K562 (cell line): ENCODE data around the gene RITA1. TPM values are rescaled to one million over a fixed set of nuclear protein-coding genes. Genes with fewer than 3 reads are reported as not detected.

Source experiments
- CREB3 ChIP-seq: fragments of 450-650 bp; conservative IDR thresholded peaks from 2 replicates; pipeline ENCODE4 v1.6.1; 2016; ENCODE audit warnings: missing genetic modification characterization, low read depth, mild to moderate bottlenecking, missing compliant biosample characterization, moderate library complexity
- CREM ChIP-seq: IDR thresholded peaks from 2 replicates; pipeline ENCODE4 v1.6.1; 2014; ENCODE audit warnings: antibody characterized with exemption, low read depth
- ETV6 ChIP-seq, 3 experiments: fragments of 150-350 bp in 1 of 3; sonication (generic) in 1 of 3; formaldehyde crosslinking in 1 of 3; IDR thresholded peaks; 2 replicates each; pipeline versions ENCODE4 v1.6.1 to v1.8.0; 2014 to 2022; ENCODE audit warnings: borderline replicate concordance in 2 of 3, low read depth in 2 of 3, antibody characterized with exemption in 1 of 3, low read length in 1 of 3, mild to moderate bottlenecking in 1 of 3, missing genetic modification reagents in 1 of 3
- NFATC3 ChIP-seq: fragments of 450-650 bp; IDR thresholded peaks from 2 replicates; pipeline ENCODE4 v1.6.1; 2017; ENCODE audit warnings: mild to moderate bottlenecking
- NR3C1 ChIP-seq: sonication (generic); formaldehyde crosslinking; IDR thresholded peaks from 2 replicates; pipeline ENCODE4 v1.8.1; 2022; ENCODE audit warnings: missing genetic modification reagents
- PML ChIP-seq: IDR thresholded peaks from 2 replicates; pipeline ENCODE4 v1.6.1; 2012; ENCODE audit warnings: low read length, inconsistent platforms
- TCF7L2 ChIP-seq: fragments of 150-350 bp; IDR thresholded peaks from 2 replicates; pipeline ENCODE4 v1.6.1; 2016; ENCODE audit warnings: low read depth, mild to moderate bottlenecking, low read length, moderate library complexity
- ZNF511 ChIP-seq: sonication (generic); formaldehyde crosslinking; IDR thresholded peaks from 2 replicates; pipeline ENCODE4 v1.8.0; 2022; ENCODE audit warnings: mild to moderate bottlenecking, missing genetic modification reagents
- polyA plus RNA-seq, 8 experiments: library from polyadenylated mRNA; depleted of rRNA in 4 of 8; stranded (reverse) in 5 of 8; unstranded in 3 of 8; fragments of >200 nt; fragmentation: Nextera tagmentation in 2 of 8; fragmentation: Illumina TruSeq in 1 of 8; extraction: Ambion mirVana in 2 of 8; extraction: Trizol in 1 of 8; gene quantifications; 2 replicates each; pipeline versions ENCODE4 v1.2.1 to v1.2.3, GENCODE V29; 2011 to 2014; ENCODE audit warnings: inconsistent platforms in 1 of 8, missing spikeins in 1 of 8
- total RNA-seq, 7 experiments: library from RNA; depleted of rRNA in 6 of 7; stranded (reverse); fragments of >200 nt in 6 of 7; fragmentation: Illumina TruSeq in 2 of 7; extraction: Trizol in 2 of 7; gene quantifications; 2 replicates each; pipeline versions ENCODE4 v1.2.1 to v1.2.3, GENCODE V29; 2011 to 2021; ENCODE audit warnings: low replicate concordance in 1 of 7
- TF ChIP-seq, protein P1 (sequence below), 2 experiments: IDR thresholded peaks; 2 replicates each; pipeline ENCODE4 v1.6.1; 2011; ENCODE audit warnings: borderline replicate concordance in 1 of 2, control low read depth in 1 of 2, low read depth in 1 of 2, low read length in 1 of 2, mild to moderate bottlenecking in 1 of 2, mixed read lengths in 1 of 2, moderate library complexity in 1 of 2; ENCODE audit not compliant: insufficient read depth in 1 of 2, insufficient read length in 1 of 2, poor library complexity in 1 of 2, severe bottlenecking in 1 of 2; ENCODE audit errors: extremely low read depth in 1 of 2
- TF ChIP-seq, protein P2 (sequence below): fragments of 450-650 bp; IDR thresholded peaks from 2 replicates; pipeline ENCODE4 v1.7.1; 2018; ENCODE audit warnings: mild to moderate bottlenecking, low read depth; ENCODE audit not compliant: partially characterized antibody
- TF ChIP-seq, protein P3 (sequence below): fragments of 450-650 bp; IDR thresholded peaks from 2 replicates; pipeline ENCODE4 v1.6.1; 2016; ENCODE audit warnings: mild to moderate bottlenecking
- TF ChIP-seq, protein P4 (sequence below), 3 experiments: fragments of 200-800 bp in 1 of 3; fragments of 250-450 bp in 1 of 3; fragments of 450-650 bp in 1 of 3; sonication (Bioruptor Pico) in 1 of 3; sonication (Bioruptor generic) in 1 of 3; formaldehyde crosslinking in 1 of 3; IDR thresholded peaks; 2 replicates each; pipeline versions ENCODE4 v1.6.1 to v1.8.0; 2016 to 2022; ENCODE audit warnings: mild to moderate bottlenecking in 2 of 3, missing genetic modification characterization in 2 of 3, missing compliant biosample characterization in 1 of 3, moderate library complexity in 1 of 3

The RITA1 gene
- total and polyA plus RNA-seq, 9 of the 15 experiments (the other 6 are each of a cell fraction or from before 2014, with no cell fraction given) = 2.8 to 40.4 (median 18.0) TPM

DNA sequence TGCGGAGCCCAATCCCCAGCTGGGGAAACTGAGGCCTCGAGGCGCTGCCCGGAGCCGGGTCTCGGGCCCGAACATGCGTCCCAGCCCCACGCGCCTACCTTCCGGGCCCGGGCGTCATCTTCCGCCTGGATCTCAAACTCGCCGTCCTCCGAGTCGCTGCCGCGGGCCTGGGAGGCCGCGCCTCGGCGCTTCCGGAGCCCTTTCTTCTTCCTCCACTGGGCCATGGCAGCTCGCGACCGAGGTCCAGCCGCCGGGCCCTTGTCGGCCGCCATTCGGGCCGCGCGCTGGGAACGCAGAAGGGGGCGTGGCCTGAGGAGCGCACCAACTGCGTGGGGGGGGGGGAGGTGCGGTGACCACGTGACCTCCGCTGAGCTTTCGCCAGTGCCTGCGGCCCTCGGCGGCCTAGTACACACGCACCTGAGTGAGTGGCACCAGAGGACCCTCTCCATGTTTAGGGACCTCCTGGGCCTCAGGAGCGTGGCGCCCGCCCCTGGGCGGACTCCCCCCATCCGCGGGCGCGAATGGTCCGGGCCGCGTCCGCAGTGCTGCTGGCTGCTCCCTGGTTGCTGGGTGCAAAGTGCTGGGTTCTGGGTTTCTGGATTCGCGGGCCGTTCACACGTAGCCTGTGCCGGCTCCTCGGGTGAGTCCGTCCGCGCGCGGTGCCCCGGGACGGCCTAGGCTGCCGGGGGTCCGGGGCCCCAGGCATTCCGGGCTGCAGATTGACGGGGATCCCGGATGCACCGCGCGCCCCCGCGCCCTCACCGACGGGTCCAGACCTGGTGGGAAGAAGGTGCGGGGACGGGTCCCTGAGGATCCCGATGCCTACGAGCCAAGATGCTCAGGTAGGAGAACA lies at the start of gene RITA1, which contains the start of gene DDX54 (continued):
- TF ChIP-seq, protein P1, sequence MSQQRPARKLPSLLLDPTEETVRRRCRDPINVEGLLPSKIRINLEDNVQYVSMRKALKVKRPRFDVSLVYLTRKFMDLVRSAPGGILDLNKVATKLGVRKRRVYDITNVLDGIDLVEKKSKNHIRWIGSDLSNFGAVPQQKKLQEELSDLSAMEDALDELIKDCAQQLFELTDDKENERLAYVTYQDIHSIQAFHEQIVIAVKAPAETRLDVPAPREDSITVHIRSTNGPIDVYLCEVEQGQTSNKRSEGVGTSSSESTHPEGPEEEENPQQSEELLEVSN (IDR thresholded peaks at IDR 0.05; ENCODE audit: borderline replicate concordance in 1 of 2, extremely low read depth in 1 of 2, insufficient read depth in 1 of 2, insufficient read length in 1 of 2, low read depth in 1 of 2, low read length in 1 of 2, poor library complexity in 1 of 2, severe bottlenecking in 1 of 2) = peak; percentile 7 to 51
- TF ChIP-seq NR3C1 (CRISPR knock-in tag) (no peak; the same call in 1 of the 2 replicates), CREB3 (no peak), ZNF511 (CRISPR knock-in tag) (peak; percentile 96), ETV6 (IDR thresholded peaks at IDR 0.05; ENCODE audit: borderline replicate concordance in 1 of 2, low read depth in 2 of 2, low read length in 1 of 2) (no peak), ETV6 (CRISPR knock-in tag; IDR thresholded peaks at IDR 0.05; ENCODE audit: borderline replicate concordance) (0 out of 2 replicates have a peak, but pooled peaks have one; percentile 68), PML (peak; percentile 76), NFATC3 (no peak), CREM (peak; percentile 49; the same call in 1 of the 2 replicates), TCF7L2 (peak; percentile 89)
- TF ChIP-seq, protein P2, sequence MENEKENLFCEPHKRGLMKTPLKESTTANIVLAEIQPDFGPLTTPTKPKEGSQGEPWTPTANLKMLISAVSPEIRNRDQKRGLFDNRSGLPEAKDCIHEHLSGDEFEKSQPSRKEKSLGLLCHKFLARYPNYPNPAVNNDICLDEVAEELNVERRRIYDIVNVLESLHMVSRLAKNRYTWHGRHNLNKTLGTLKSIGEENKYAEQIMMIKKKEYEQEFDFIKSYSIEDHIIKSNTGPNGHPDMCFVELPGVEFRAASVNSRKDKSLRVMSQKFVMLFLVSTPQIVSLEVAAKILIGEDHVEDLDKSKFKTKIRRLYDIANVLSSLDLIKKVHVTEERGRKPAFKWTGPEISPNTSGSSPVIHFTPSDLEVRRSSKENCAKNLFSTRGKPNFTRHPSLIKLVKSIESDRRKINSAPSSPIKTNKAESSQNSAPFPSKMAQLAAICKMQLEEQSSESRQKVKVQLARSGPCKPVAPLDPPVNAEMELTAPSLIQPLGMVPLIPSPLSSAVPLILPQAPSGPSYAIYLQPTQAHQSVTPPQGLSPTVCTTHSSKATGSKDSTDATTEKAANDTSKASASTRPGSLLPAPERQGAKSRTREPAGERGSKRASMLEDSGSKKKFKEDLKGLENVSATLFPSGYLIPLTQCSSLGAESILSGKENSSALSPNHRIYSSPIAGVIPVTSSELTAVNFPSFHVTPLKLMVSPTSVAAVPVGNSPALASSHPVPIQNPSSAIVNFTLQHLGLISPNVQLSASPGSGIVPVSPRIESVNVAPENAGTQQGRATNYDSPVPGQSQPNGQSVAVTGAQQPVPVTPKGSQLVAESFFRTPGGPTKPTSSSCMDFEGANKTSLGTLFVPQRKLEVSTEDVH = no peak
- TF ChIP-seq, protein P3, sequence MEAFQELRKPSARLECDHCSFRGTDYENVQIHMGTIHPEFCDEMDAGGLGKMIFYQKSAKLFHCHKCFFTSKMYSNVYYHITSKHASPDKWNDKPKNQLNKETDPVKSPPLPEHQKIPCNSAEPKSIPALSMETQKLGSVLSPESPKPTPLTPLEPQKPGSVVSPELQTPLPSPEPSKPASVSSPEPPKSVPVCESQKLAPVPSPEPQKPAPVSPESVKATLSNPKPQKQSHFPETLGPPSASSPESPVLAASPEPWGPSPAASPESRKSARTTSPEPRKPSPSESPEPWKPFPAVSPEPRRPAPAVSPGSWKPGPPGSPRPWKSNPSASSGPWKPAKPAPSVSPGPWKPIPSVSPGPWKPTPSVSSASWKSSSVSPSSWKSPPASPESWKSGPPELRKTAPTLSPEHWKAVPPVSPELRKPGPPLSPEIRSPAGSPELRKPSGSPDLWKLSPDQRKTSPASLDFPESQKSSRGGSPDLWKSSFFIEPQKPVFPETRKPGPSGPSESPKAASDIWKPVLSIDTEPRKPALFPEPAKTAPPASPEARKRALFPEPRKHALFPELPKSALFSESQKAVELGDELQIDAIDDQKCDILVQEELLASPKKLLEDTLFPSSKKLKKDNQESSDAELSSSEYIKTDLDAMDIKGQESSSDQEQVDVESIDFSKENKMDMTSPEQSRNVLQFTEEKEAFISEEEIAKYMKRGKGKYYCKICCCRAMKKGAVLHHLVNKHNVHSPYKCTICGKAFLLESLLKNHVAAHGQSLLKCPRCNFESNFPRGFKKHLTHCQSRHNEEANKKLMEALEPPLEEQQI = 0 out of 2 replicates have a peak, but pooled peaks have one; percentile 32
- TF ChIP-seq, protein P4, sequence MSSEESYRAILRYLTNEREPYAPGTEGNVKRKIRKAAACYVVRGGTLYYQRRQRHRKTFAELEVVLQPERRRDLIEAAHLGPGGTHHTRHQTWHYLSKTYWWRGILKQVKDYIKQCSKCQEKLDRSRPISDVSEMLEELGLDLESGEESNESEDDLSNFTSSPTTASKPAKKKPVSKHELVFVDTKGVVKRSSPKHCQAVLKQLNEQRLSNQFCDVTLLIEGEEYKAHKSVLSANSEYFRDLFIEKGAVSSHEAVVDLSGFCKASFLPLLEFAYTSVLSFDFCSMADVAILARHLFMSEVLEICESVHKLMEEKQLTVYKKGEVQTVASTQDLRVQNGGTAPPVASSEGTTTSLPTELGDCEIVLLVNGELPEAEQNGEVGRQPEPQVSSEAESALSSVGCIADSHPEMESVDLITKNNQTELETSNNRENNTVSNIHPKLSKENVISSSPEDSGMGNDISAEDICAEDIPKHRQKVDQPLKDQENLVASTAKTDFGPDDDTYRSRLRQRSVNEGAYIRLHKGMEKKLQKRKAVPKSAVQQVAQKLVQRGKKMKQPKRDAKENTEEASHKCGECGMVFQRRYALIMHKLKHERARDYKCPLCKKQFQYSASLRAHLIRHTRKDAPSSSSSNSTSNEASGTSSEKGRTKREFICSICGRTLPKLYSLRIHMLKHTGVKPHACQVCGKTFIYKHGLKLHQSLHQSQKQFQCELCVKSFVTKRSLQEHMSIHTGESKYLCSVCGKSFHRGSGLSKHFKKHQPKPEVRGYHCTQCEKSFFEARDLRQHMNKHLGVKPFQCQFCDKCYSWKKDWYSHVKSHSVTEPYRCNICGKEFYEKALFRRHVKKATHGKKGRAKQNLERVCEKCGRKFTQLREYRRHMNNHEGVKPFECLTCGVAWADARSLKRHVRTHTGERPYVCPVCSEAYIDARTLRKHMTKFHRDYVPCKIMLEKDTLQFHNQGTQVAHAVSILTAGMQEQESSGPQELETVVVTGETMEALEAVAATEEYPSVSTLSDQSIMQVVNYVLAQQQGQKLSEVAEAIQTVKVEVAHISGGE (CRISPR knock-in tag; IDR thresholded peaks at IDR 0.05) = peak in 1 of 3 experiments; percentile 17; a peak in 1 of 6 replicates
